ENCODE data around the gene FIBCD1.

Gene FIBCD1

DNA sequence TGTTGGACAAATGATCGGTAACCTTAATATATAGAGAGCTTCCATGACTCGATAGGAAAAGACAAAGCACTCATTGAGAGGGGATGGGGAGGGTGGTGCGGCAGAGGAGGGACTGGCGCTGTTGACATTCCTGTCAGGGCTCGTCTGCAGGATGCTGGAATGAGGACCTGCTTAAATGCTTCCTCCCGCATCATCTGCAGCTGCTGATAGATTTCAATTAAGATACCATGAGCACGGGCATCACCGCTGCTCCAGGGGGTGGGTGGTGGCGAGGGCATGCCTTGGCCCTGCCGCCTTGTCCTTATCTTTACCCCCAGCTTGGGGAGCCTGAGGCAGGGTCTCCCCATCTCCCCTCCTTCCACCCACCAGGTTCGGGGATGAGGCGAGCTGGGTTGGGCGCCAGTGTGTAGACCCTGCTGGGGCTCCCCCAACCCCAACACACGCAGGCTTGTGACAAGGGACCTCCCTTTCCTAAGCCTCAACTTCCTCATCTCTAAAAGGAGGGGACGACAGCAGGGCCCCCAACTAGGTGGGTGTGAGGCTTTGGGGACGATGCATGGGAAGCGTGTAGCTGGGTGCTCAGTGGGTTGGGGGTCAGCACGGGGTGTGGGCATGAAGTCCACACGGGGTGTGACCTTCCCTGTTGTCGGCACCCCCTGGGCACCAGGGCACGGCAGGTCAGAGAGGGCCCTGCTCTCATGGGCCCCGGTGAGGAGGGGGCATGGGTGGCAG is 30.7 kb downstream of the FIBCD1 start:
- no peak overlapping the region for H3K9ac ChIP-seq (ENCODE audit: low read length)
- no peaks in the 10 kb centered on the region for H4K20me1 ChIP-seq (ENCODE audit: insufficient read depth, low read length)
- no peaks in the 10 kb centered on the region; the same call in 1 of the 2 replicates for H3K27me3 ChIP-seq (ENCODE audit: insufficient read depth, low read length)
- H3F3A ChIP-seq (ENCODE audit: insufficient read depth, low read length) = no peaks in the 10 kb centered on the region
- no peak overlapping the region for H3K4me3 ChIP-seq (ENCODE audit: low read depth, low read length, poor library complexity, severe bottlenecking)
- no peaks in the 10 kb centered on the region for H3K36me3 ChIP-seq (ENCODE audit: insufficient read depth, low read length)
- no peak overlapping the region for H3K27ac ChIP-seq (ENCODE audit: low read depth, low read length, poor library complexity, severe bottlenecking)
- H2AFZ ChIP-seq (ENCODE audit: low read length) = no peak overlapping the region
- no peak for TF ChIP-seq EZH2 (IDR thresholded peaks at IDR 0.05; ENCODE audit: borderline replicate concordance, low read length)
- TF ChIP-seq, protein P1, sequence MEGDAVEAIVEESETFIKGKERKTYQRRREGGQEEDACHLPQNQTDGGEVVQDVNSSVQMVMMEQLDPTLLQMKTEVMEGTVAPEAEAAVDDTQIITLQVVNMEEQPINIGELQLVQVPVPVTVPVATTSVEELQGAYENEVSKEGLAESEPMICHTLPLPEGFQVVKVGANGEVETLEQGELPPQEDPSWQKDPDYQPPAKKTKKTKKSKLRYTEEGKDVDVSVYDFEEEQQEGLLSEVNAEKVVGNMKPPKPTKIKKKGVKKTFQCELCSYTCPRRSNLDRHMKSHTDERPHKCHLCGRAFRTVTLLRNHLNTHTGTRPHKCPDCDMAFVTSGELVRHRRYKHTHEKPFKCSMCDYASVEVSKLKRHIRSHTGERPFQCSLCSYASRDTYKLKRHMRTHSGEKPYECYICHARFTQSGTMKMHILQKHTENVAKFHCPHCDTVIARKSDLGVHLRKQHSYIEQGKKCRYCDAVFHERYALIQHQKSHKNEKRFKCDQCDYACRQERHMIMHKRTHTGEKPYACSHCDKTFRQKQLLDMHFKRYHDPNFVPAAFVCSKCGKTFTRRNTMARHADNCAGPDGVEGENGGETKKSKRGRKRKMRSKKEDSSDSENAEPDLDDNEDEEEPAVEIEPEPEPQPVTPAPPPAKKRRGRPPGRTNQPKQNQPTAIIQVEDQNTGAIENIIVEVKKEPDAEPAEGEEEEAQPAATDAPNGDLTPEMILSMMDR (IDR thresholded peaks at IDR 0.05; ENCODE audit: low read length) = no peak
- no peaks in the 10 kb centered on the region for H3K4me1 ChIP-seq (ENCODE audit: insufficient read depth, low read length, severe bottlenecking)
- no peaks in the 10 kb centered on the region for H3K9me3 ChIP-seq (ENCODE audit: low read length)
- H3K4me2 ChIP-seq (ENCODE audit: low read length) = no peak overlapping the region
- no peaks in the 10 kb centered on the region for H3K9me2 ChIP-seq (ENCODE audit: low read depth, low read length)
- no peaks in the 10 kb centered on the region for H3K79me2 ChIP-seq (ENCODE audit: insufficient read depth, low read length)

DNA sequence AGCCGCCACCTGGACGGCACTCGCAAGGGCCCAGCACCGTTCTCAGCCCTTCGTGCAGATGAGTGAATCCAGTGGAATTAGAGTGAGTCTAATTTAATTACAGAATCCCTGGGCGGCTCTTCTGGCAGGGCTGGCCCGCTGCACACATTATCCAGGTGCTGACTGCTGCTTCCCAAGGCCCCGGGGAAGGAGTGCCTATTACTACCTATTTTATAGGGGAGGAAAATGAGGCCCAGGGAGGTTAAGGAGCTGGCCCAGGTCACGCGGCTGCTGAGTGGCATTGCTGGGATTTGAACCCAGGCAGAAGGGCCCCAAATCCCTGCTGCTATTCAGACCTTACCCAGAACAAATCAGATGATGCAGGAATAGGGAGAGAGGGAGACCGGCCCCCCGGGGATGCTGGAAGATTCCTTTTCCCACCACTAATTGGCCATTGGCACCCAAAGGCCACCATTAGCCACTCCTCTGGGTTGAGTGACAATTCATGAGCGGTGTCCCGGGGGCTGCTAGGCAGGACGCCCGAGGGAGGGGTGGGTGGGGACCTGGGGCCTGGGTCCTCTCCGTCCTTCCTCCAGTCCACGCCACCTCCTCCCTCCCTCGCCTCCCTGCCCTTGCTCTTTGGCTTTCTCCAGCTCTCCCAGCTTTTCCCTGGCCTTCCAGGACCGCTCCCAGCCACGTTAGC is 32.2 kb downstream of the FIBCD1 start:
- H3K4me2 ChIP-seq (ENCODE audit: low read length) = no peak overlapping the region
- TF ChIP-seq EZH2 (IDR thresholded peaks at IDR 0.05; ENCODE audit: borderline replicate concordance, low read length) = no peak
- TF ChIP-seq, protein P1 (IDR thresholded peaks at IDR 0.05; ENCODE audit: low read length) = no peak
- H3K9ac ChIP-seq (ENCODE audit: low read length) = no peak overlapping the region
- no peak overlapping the region for H2AFZ ChIP-seq (ENCODE audit: low read length)
- H3F3A ChIP-seq (ENCODE audit: insufficient read depth, low read length) = no peaks in the 10 kb centered on the region
- no peak overlapping the region for H3K4me3 ChIP-seq (ENCODE audit: low read depth, low read length, poor library complexity, severe bottlenecking)
- no peaks in the 10 kb centered on the region for H3K9me2 ChIP-seq (ENCODE audit: low read depth, low read length)
- H3K4me1 ChIP-seq (ENCODE audit: insufficient read depth, low read length, severe bottlenecking) = no peaks in the 10 kb centered on the region
- no peaks in the 10 kb centered on the region for H3K9me3 ChIP-seq (ENCODE audit: low read length)
- no peaks in the 10 kb centered on the region for H3K36me3 ChIP-seq (ENCODE audit: insufficient read depth, low read length)
- H3K79me2 ChIP-seq (ENCODE audit: insufficient read depth, low read length) = no peaks in the 10 kb centered on the region
- H3K27ac ChIP-seq (ENCODE audit: low read depth, low read length, poor library complexity, severe bottlenecking) = no peak overlapping the region
- no peaks in the 10 kb centered on the region for H4K20me1 ChIP-seq (ENCODE audit: insufficient read depth, low read length)
- no peaks in the 10 kb centered on the region for H3K27me3 ChIP-seq (ENCODE audit: insufficient read depth, low read length)

DNA sequence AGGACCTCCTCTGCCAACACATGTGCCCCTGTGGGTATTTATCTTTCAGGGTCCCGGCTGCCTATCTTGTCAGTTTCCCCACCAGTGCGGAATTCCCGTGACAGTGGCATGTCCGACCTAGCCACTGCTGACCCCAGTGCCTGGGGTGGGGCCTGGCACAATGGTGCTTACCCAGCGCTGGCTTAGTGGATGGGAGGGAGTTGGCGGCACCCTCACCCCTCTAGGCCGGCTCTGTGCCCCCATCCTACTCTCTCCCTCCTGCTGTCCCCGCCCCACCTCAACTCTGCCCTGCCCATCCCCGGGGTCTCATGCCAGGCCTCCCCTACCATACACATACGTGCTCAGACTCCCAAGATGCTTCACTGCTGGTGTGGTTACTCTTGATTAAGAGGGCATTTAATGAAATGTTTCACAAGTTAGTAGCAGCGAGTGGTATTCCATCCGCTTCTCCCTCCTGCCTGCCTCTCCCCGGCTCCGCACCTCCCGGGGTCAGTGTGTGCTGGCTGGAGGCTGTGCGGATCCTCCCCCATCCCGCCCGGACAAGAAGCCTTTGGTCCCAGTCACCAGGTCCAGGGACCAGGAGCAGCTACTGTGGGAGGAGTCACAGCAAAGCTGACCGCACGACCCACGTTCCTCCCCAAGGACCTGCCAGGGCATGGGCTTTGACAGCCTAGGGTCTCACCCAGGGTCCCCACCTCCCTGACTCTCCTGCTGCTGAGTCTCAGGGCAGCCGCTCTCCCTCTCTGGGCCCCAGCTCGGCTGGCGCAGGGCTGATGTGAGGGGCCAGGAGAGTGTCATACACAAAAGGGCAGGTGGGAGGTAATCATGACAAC is 32.9 kb downstream of the FIBCD1 start:
- Histone ChIP-seq H3K9me2 (ENCODE audit: low read depth, low read length) (no peaks in the 10 kb centered on the region), H4K20me1 (ENCODE audit: insufficient read depth, low read length) (no peaks in the 10 kb centered on the region), H3K79me2 (ENCODE audit: insufficient read depth, low read length) (no peaks in the 10 kb centered on the region), H3K4me1 (ENCODE audit: insufficient read depth, low read length, severe bottlenecking) (no peaks in the 10 kb centered on the region), H3K27ac (ENCODE audit: low read depth, low read length, poor library complexity, severe bottlenecking) (no peak overlapping the region), H3K9me3 (ENCODE audit: low read length) (no peaks in the 10 kb centered on the region), H3K27me3 (ENCODE audit: insufficient read depth, low read length) (no peaks in the 10 kb centered on the region), H3K4me2 (ENCODE audit: low read length) (no peak overlapping the region), H3F3A (ENCODE audit: insufficient read depth, low read length) (no peaks in the 10 kb centered on the region), H3K9ac (ENCODE audit: low read length) (no peak overlapping the region), H3K4me3 (ENCODE audit: low read depth, low read length, poor library complexity, severe bottlenecking) (no peak overlapping the region), H2AFZ (ENCODE audit: low read length) (no peak overlapping the region), H3K36me3 (ENCODE audit: insufficient read depth, low read length) (no peaks in the 10 kb centered on the region)
- TF ChIP-seq, protein P1 (IDR thresholded peaks at IDR 0.05; ENCODE audit: low read length) = no peak
- no peak for TF ChIP-seq EZH2 (IDR thresholded peaks at IDR 0.05; ENCODE audit: borderline replicate concordance, low read length)
